B cell (primary cell): ENCODE measurements around the gene MT1M. TPM values are rescaled to one million over a fixed set of nuclear protein-coding genes. Genes with fewer than 3 reads are reported as not detected.

ENCODE experiments used
- ATAC-seq: fragments of 200-7000 bp; cut with Tn5 transposase; one replicate; pipeline ENCODE4 v1.10.0; 2021; ENCODE audit warnings: low read depth, mild to moderate bottlenecking, moderate number of reproducible peaks, moderate library complexity
- CTCF ChIA-PET: fragments of 350-600 bp; sonication (Branson Sonifier 250); formaldehyde crosslinking; loops from one replicate; lab custom pipeline; 2021; ENCODE audit warnings: antibody characterized with exemption, inconsistent platforms; lab: Charles Lee
- POLR2A ChIA-PET: fragments of 350-600 bp; sonication (Branson Sonifier 250); formaldehyde crosslinking; loops from one replicate; lab custom pipeline; 2021; ENCODE audit warnings: antibody characterized with exemption; lab: Charles Lee
- DNase-seq: peaks from one replicate; pipeline ENCODE4 v3.0.0; 2013
- H2AFZ ChIP-seq: 2 replicates; pipeline ENCODE4 v1.6.1; 2012; ENCODE audit warnings: mild to moderate bottlenecking, low read depth, low read length; ENCODE audit not compliant: insufficient read depth, poor library complexity, severe bottlenecking
- H3K27ac ChIP-seq, 2 donors: 1 replicate in 1 of 2; 2 replicates in 1 of 2; pipeline ENCODE4 v1.5.1; 2012 to 2013; ENCODE audit warnings: low read length in 2 of 2, mild to moderate bottlenecking in 2 of 2, moderate library complexity in 1 of 2
- H3K27me3 ChIP-seq, 4 experiments: fragments of 200-600 bp in 1 of 4; sonication (generic) in 1 of 4; replicated peaks in 1 of 4; 1 replicate in 2 of 4; 2 replicates in 2 of 4; pipeline versions ENCODE4 v1.6.1 to v1.7.0; 2013 to 2016; ENCODE audit warnings: low read length in 3 of 4, mild to moderate bottlenecking in 2 of 4, mixed read lengths in 1 of 4, moderate library complexity in 1 of 4; ENCODE audit not compliant: insufficient read depth in 4 of 4, control insufficient read depth in 3 of 4; ENCODE audit errors: control extremely low read depth in 1 of 4
- H3K36me3 ChIP-seq, 2 experiments: replicated peaks in 1 of 2; 1 replicate in 1 of 2; 2 replicates in 1 of 2; pipeline versions ENCODE4 v1.6.1 to v1.7.1; 2013; ENCODE audit warnings: low read length in 1 of 2; ENCODE audit not compliant: insufficient read depth in 2 of 2, control insufficient read depth in 1 of 2; ENCODE audit errors: control extremely low read depth in 1 of 2, extremely low read depth in 1 of 2
- H3K4me1 ChIP-seq, 2 donors: fragments of 200-600 bp in 1 of 2; sonication (generic) in 1 of 2; 1 replicate in 1 of 2; 2 replicates in 1 of 2; pipeline versions ENCODE4 v1.5.1 to v1.6.1; 2013 to 2017; ENCODE audit warnings: low read length in 2 of 2; ENCODE audit not compliant: control insufficient read depth in 2 of 2, insufficient read depth in 2 of 2
- H3K4me2 ChIP-seq: replicated peaks from 2 replicates; pipeline ENCODE3; 2012; ENCODE audit warnings: mild to moderate bottlenecking, low read depth, low read length; ENCODE audit not compliant: poor library complexity, severe bottlenecking
- H3K4me3 ChIP-seq, 5 experiments: fragments of 200-600 bp in 1 of 5; sonication (generic) in 1 of 5; 1 replicate in 3 of 5; 2 replicates in 2 of 5; pipeline versions ENCODE4 v1.5.1 to v1.7.0; 2011 to 2016; ENCODE audit warnings: low read length in 4 of 5, mild to moderate bottlenecking in 4 of 5, low read depth in 2 of 5, control low read depth in 1 of 5, moderate library complexity in 1 of 5; ENCODE audit not compliant: insufficient read depth in 1 of 5; ENCODE audit errors: control extremely low read depth in 1 of 5, extremely low read depth in 1 of 5
- H3K79me2 ChIP-seq: fragments of 200-600 bp; sonication (generic); one replicate; pipeline ENCODE4 v1.6.0; 2016; ENCODE audit warnings: low read length; ENCODE audit not compliant: control insufficient read depth, insufficient read depth
- H3K9ac ChIP-seq: fragments of 200-600 bp; sonication (generic); 2 replicates; pipeline ENCODE4 v1.6.1; 2017; ENCODE audit warnings: mild to moderate bottlenecking, low read length, moderate library complexity
- H3K9me3 ChIP-seq, 3 donors: one replicate each; pipeline versions ENCODE4 v1.6.1 to v1.7.1; 2013; ENCODE audit warnings: low read length in 2 of 3; ENCODE audit not compliant: control insufficient read depth in 2 of 3, insufficient read depth in 1 of 3; ENCODE audit errors: control extremely low read depth in 1 of 3
- H4K20me1 ChIP-seq: 2 replicates; pipeline ENCODE4 v1.6.0; 2012; ENCODE audit warnings: mild to moderate bottlenecking, low read length; ENCODE audit not compliant: insufficient read depth, control insufficient read depth, poor library complexity, severe bottlenecking
- H3K27ac Mint-ChIP-seq: one replicate; pipeline ENCODE4 v1.8.0; 2021; ENCODE audit warnings: mixed read lengths
- H3K27me3 Mint-ChIP-seq: one replicate; pipeline ENCODE4 v1.8.0; 2021; ENCODE audit warnings: mixed read lengths
- H3K4me1 Mint-ChIP-seq: one replicate; pipeline ENCODE4 v1.8.0; 2021; ENCODE audit warnings: mixed read lengths
- H3K4me3 Mint-ChIP-seq: one replicate; pipeline ENCODE4 v1.8.0; 2021; ENCODE audit warnings: mixed read lengths
- H3K9me3 Mint-ChIP-seq: one replicate; pipeline ENCODE4 v1.8.0; 2022; ENCODE audit warnings: mixed read lengths; ENCODE audit not compliant: insufficient read depth
- CTCF ChIP-seq: fragments of 200-600 bp; IDR thresholded peaks from one replicate; pipeline ENCODE4 v1.8.0; 2022; ENCODE audit warnings: antibody characterized with exemption, mild to moderate bottlenecking
- EZH2 ChIP-seq: IDR thresholded peaks from 2 replicates; pipeline ENCODE4 v1.6.1; 2012; ENCODE audit warnings: borderline replicate concordance, low read depth, mild to moderate bottlenecking, moderate library complexity, low read length; ENCODE audit not compliant: insufficient read depth, poor library complexity, severe bottlenecking
- WGBS: methylation state at CpG from one replicate; pipeline ENCODE4 v1.1.5; 2013; ENCODE audit warnings: missing lambda C conversion rate; ENCODE audit not compliant: insufficient coverage; 5-methylcytosine and 5-hydroxymethylcytosine counted together
- intact Hi-C: fragments of 100-400 bp; cut with micrococcal nuclease; formaldehyde crosslinking; loops from one replicate; pipeline ENCODE4 v1.10.0; 2022
- polyA plus RNA-seq: library from polyadenylated mRNA; depleted of rRNA; stranded (reverse); fragments of >200 nt; gene quantifications from 2 replicates; pipeline ENCODE4 v1.2.3, GENCODE V29; 2012
- total RNA-seq, 2 donors: library from RNA; stranded (reverse); fragments of 120-200 nt in 1 of 2; gene quantifications; 1 replicate in 1 of 2; 2 replicates in 1 of 2; pipeline versions ENCODE4 v1.2.3 to v1.2.4, GENCODE V29; 2013 to 2022

The MT1M gene
- total and polyA plus RNA-seq, 2 donors (not counting 1 experiment from before 2014, with no cell fraction given) = not detected

DNA sequence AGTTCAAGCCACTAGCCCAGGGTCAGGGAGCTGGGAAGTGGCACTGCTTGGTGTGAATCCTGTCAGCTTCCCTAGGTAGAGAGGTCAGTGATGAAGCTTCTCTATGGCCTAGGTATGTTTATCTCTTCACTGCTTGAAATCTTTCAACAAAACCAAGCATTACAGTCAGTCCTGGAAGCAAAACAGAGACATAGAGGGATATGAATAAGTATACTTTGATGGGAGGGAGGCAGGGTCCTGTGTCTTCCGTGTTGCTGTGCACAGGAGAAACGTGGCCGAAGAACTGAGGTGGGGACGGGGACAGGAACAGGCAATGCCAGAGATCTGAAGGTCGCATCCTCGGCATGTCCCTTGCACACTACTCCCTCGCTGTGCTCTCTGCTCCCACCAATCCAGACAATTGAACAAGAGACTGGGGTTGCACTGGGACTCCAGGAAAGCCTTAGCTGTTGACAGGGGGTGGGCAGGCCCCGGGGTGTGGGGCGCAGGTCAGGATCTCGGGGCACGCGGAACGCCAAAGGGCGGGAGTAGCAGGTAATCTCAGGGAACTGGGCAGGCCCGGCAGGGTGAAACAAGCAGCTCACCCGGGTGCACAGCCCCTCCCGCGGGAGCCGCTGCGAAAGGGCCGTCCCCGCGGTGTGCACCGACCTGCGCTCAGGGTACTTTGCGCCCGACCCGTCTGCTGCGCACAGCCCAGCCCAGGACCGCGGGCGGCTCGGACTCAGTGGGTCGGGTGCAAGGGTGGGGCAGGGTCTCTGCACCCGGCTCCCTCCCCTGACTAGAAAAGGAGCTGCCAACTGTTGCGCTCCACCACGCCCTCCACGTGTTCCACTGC, 36.8 kb downstream of the MT1M start, which contains the start of gene MT1H:
Gene MT1H, plus strand, starts transcription at position 810 of the 835 bp plus-strand sequence. CDS start 71 bp downstream, outside the sequence.
- ChIA-PET CTCF (interaction anchor here (0.7 kb wide), 1 partner anchor 33 kb away, joined by 3 read pairs; no protein-coding TSS in a partner anchor), POLR2A (no interaction called here)
- H3K27ac ChIP-seq = no peak within 1 kb of the TSS
- ATAC-seq (no peak), DNase-seq (no peak)
- H3K9me3 ChIP-seq = peaks cover 0 to 3% (median 0%) of the 10 kb centered on the region in 3 donors
- intact Hi-C loops = no loop called here
- H3K27me3 ChIP-seq = peaks cover 0 to 75% (median 32%) of the 10 kb centered on the region in 4 experiments
- Mint-ChIP-seq H3K27ac (no peak within 1 kb of the TSS), H3K27me3 (peaks cover 86% of the 10 kb centered on the region), H3K4me3 (no peak within 1 kb of the TSS), H3K4me1 (peaks cover 9% of the 10 kb centered on the region), H3K9me3 (no peaks in the 10 kb centered on the region)
- no peaks in the 10 kb centered on the region for H3K36me3 ChIP-seq
- H3K4me2 ChIP-seq = no peak within 1 kb of the TSS
- TF ChIP-seq CTCF (no peak), EZH2 (no peak)
- H4K20me1 ChIP-seq = no peaks in the 10 kb centered on the region
- WGBS = 9% methylated on average over 37 of the region's 38 CpGs
- peaks cover 6 to 7% of the 10 kb centered on the region in 2 donors for H3K4me1 ChIP-seq
- H2AFZ ChIP-seq = no peak within 1 kb of the TSS
- no peak within 1 kb of the TSS for H3K4me3 ChIP-seq
- H3K79me2 ChIP-seq = no peaks in the 10 kb centered on the region
- H3K9ac ChIP-seq = no peak within 1 kb of the TSS
